ENCODE data around the gene MMP23B.

GRCh38 chr1:1610796-1611195, 21.2 kb upstream of the MMP23B start:
- TF ChIP-seq CTCF (conservative IDR thresholded peaks at IDR 0.05; ENCODE audit: low read depth, low read length) (no peak), EZH2 (IDR thresholded peaks at IDR 0.05; ENCODE audit: borderline replicate concordance, low read depth, low read length, poor library complexity, severe bottlenecking) (no peak)
